RWPE2 (cell line): ENCODE measurements around the gene HLF.

Experiments used
- ATAC-seq: fragments of 200-7000 bp; cut with Tn5 transposase; 3 replicates; pipeline ENCODE4 v1.9.1; 2021; ENCODE audit warnings: low read depth
- DNase-seq: peaks from one replicate; pipeline ENCODE4 v3.0.0-alpha.2; 2020; ENCODE audit warnings: low spot score
- H3K27ac ChIP-seq: fragments of 450-650 bp; 2 replicates; pipeline ENCODE4 v1.5.1; 2017; ENCODE audit warnings: mild to moderate bottlenecking; ENCODE audit not compliant: poor library complexity, severe bottlenecking
- H3K27me3 ChIP-seq: fragments of 250-450 bp; sonication (Bioruptor Pico); 2 replicates; pipeline ENCODE4 v1.5.1; 2021; ENCODE audit warnings: mild to moderate bottlenecking, moderate library complexity; ENCODE audit not compliant: insufficient read depth, poor library complexity, severe bottlenecking
- H3K36me3 ChIP-seq: fragments of 250-450 bp; sonication (Bioruptor Pico); 2 replicates; pipeline ENCODE4 v1.5.1; 2020; ENCODE audit warnings: low read depth, mild to moderate bottlenecking, moderate library complexity
- H3K4me1 ChIP-seq: fragments of 250-450 bp; sonication (Bioruptor Pico); 2 replicates; pipeline ENCODE4 v1.5.1; 2021; ENCODE audit warnings: mild to moderate bottlenecking, moderate library complexity; ENCODE audit not compliant: insufficient read depth, poor library complexity, severe bottlenecking
- H3K4me3 ChIP-seq: fragments of 250-450 bp; sonication (Bioruptor Pico); 2 replicates; pipeline ENCODE4 v1.5.1; 2021; ENCODE audit warnings: mild to moderate bottlenecking, moderate library complexity; ENCODE audit not compliant: severe bottlenecking
- H3K9me3 ChIP-seq: fragments of 250-450 bp; sonication (Bioruptor Pico); 2 replicates; pipeline ENCODE4 v1.5.1; 2021; ENCODE audit warnings: mild to moderate bottlenecking, moderate library complexity; ENCODE audit not compliant: severe bottlenecking
- CTCF ChIP-seq: fragments of 450-650 bp; IDR thresholded peaks from one replicate; pipeline ENCODE4 v1.5.1; 2017; ENCODE audit warnings: mild to moderate bottlenecking, moderate library complexity; ENCODE audit not compliant: poor library complexity, severe bottlenecking

The HLF gene

DNA sequence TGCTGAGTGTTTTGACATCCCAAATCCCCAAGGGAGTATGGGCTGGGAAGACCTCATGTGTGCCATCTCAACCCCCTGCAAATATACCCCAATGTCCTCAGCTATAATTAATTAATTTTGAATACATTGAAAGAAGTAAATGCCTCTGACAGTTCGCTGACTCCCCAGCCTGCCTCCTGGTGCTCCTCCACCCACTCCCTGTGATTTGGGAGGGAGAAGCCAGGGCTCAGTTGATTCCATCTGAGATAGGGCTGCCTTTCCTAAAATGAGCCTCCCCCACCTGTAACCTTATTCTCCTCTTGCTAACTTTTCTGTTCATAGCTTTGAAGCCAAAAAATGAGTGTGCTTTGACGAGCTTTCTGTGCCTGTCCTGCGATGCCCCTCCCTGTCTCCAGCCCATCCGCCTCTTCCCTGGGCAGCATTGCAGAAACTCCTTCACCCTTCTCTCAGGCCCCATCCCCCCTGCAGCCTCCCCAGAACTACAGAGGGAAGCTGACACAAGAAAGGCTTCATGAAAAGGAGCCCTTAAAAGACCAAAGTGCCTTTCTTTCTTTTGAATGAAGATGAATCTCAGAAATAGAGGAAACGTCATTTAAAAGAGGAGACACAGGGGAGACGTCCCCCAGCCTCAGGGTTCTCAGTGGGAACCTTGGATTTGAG, 70.3 kb downstream of the HLF start:
- Histone ChIP-seq H3K4me3 (no peak overlapping the region), H3K9me3 (no peaks in the 10 kb centered on the region), H3K27me3 (no peaks in the 10 kb centered on the region), H3K36me3 (no peaks in the 10 kb centered on the region), H3K4me1 (no peaks in the 10 kb centered on the region), H3K27ac (no peak overlapping the region)
- ATAC-seq (no peak), DNase-seq (no peak)
- no peak for TF ChIP-seq CTCF

DNA sequence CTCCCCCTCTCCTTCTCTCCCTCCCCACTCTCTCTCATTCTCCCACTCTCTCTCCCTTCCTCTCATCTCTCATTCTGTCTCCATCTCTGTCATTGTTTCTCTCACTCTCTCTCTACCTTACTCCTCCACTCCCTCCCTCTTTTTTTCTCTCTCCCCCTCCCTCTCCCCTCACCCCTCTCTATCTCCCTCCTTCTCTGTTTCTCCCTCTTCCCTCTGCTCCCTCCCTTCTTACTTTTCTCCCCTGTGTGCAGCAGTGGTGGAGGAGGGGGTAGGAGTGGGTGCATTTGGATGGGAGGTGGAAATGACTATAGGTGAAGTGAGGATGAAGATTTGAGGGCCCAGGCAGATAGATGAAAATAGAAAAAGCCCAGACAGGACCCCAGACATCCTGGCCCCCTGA, 70.9 kb downstream of the HLF start:
- no peaks in the 10 kb centered on the region for H3K4me1 ChIP-seq
- H3K27ac ChIP-seq: no peak overlapping the region
- no peak for DNase-seq
- TF ChIP-seq CTCF: no peak
- no peak overlapping the region for H3K4me3 ChIP-seq
- no peaks in the 10 kb centered on the region for H3K9me3 ChIP-seq
- H3K27me3 ChIP-seq: no peaks in the 10 kb centered on the region
- no peaks in the 10 kb centered on the region for H3K36me3 ChIP-seq
- ATAC-seq: no peak

GRCh38 chr17:55336426-55336825, 71.7 kb downstream of the HLF start:
- no peak overlapping the region for H3K27ac ChIP-seq
- no peaks in the 10 kb centered on the region for H3K27me3 ChIP-seq
- no peak for TF ChIP-seq CTCF
- no peak overlapping the region for H3K4me3 ChIP-seq
- no peaks in the 10 kb centered on the region for H3K9me3 ChIP-seq
- ATAC-seq: no peak
- H3K36me3 ChIP-seq: no peaks in the 10 kb centered on the region
- DNase-seq: no peak
- H3K4me1 ChIP-seq: no peaks in the 10 kb centered on the region

- TF ChIP-seq CTCF: no peak
- Histone ChIP-seq H3K9me3 (no peaks in the 10 kb centered on the region), H3K4me3 (no peak overlapping the region), H3K4me1 (no peaks in the 10 kb centered on the region), H3K27ac (no peak overlapping the region), H3K36me3 (no peaks in the 10 kb centered on the region), H3K27me3 (no peaks in the 10 kb centered on the region)
- no peak for DNase-seq
- ATAC-seq: no peak
Measured at GRCh38 chr17:55340176-55340575, 75.4 kb downstream of the HLF start.

DNA sequence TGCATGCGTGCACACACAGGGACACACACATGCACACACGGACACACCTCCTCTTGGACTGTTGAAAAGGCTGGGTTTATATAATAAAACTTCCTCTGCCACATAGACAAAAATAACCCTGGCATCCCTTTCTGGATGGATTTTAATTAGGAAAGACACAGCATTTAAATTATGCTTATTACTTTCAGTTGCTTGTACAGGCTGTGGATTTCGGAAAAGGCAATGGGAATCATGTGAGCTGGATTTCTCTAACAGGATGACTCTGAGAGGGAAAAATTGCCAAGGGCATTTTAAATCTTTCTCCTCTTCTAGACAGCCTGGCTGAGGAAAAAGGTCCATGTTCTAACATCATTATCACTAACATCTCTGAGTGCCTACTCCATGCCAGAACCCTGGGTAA, 75.9 kb downstream of the HLF start:
- Histone ChIP-seq H3K4me3 (no peak overlapping the region), H3K9me3 (no peaks in the 10 kb centered on the region), H3K4me1 (no peaks in the 10 kb centered on the region), H3K27ac (no peak overlapping the region), H3K36me3 (no peaks in the 10 kb centered on the region), H3K27me3 (no peaks in the 10 kb centered on the region)
- no peak for TF ChIP-seq CTCF
- DNase-seq (no peak), ATAC-seq (no peak)
